PFSK-1 (cell line): ENCODE results near the gene HIVEP1.

Experiments used
- FOXP2 ChIP-seq: optimal IDR thresholded peaks from 2 replicates; pipeline ENCODE3; 2011; ENCODE audit warnings: borderline replicate concordance, control low read depth, inconsistent platforms; ENCODE audit not compliant: insufficient read depth; ENCODE audit errors: extremely low read length, extremely low read depth
- POLR2AphosphoS5 ChIP-seq: IDR thresholded peaks from 2 replicates; pipeline ENCODE4 v1.6.1; 2012; ENCODE audit warnings: low read depth, mild to moderate bottlenecking, control low read depth, low read length, moderate library complexity
- SIN3A ChIP-seq: IDR thresholded peaks from 2 replicates; pipeline ENCODE4 v1.6.1; 2012; ENCODE audit warnings: mild to moderate bottlenecking, low read length, moderate library complexity, borderline replicate concordance; ENCODE audit not compliant: insufficient read depth
- TAF1 ChIP-seq: IDR thresholded peaks from 2 replicates; pipeline ENCODE4 v1.6.1; 2012; ENCODE audit warnings: low read length, control low read depth, borderline replicate concordance; ENCODE audit not compliant: insufficient read depth
- TF ChIP-seq, protein P1 (sequence below), 2 experiments: IDR thresholded peaks; 2 replicates each; pipeline versions ENCODE4 v1.6.1 to v1.8.0; 2011 to 2012; ENCODE audit warnings: low read depth in 2 of 2, low read length in 2 of 2, control low read depth in 1 of 2, inconsistent platforms in 1 of 2, mild to moderate bottlenecking in 1 of 2, moderate library complexity in 1 of 2; ENCODE audit not compliant: insufficient read depth in 1 of 2

HIVEP1 gene

GRCh38 chr6:12160326-12160725 lies 148.2 kb downstream of the HIVEP1 start:
- no peak for TF ChIP-seq SIN3A
- TF ChIP-seq TAF1 = no peak
- TF ChIP-seq, protein P1, sequence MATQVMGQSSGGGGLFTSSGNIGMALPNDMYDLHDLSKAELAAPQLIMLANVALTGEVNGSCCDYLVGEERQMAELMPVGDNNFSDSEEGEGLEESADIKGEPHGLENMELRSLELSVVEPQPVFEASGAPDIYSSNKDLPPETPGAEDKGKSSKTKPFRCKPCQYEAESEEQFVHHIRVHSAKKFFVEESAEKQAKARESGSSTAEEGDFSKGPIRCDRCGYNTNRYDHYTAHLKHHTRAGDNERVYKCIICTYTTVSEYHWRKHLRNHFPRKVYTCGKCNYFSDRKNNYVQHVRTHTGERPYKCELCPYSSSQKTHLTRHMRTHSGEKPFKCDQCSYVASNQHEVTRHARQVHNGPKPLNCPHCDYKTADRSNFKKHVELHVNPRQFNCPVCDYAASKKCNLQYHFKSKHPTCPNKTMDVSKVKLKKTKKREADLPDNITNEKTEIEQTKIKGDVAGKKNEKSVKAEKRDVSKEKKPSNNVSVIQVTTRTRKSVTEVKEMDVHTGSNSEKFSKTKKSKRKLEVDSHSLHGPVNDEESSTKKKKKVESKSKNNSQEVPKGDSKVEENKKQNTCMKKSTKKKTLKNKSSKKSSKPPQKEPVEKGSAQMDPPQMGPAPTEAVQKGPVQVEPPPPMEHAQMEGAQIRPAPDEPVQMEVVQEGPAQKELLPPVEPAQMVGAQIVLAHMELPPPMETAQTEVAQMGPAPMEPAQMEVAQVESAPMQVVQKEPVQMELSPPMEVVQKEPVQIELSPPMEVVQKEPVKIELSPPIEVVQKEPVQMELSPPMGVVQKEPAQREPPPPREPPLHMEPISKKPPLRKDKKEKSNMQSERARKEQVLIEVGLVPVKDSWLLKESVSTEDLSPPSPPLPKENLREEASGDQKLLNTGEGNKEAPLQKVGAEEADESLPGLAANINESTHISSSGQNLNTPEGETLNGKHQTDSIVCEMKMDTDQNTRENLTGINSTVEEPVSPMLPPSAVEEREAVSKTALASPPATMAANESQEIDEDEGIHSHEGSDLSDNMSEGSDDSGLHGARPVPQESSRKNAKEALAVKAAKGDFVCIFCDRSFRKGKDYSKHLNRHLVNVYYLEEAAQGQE (IDR thresholded peaks at IDR 0.05; ENCODE audit: insufficient read depth in 1 of 2, low read depth in 2 of 2, low read length in 2 of 2) = no peak
- no peak for TF ChIP-seq FOXP2
- TF ChIP-seq POLR2AphosphoS5 = no peak

DNA sequence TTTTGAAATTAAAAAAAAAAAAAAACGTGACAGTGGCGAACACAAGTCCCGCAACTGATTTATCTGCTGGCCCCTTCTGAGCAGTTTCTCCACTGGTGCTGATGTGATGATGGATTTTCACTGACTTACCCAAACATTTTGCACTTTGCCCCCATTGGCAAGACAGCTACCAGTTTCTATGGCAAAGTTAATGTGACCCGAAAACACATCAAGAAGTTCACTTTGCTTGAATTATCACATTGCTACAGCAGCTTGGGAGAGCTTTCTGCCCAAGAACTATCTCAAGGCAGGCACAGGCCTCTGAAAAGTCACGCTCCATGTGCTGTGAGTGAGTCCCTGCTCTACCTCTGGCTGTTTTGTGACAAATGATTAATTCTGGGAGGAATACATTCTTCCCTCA lies 150.1 kb downstream of the HIVEP1 start:
- TF ChIP-seq POLR2AphosphoS5 = no peak
- TF ChIP-seq, protein P1 (IDR thresholded peaks at IDR 0.05; ENCODE audit: insufficient read depth in 1 of 2, low read depth in 2 of 2, low read length in 2 of 2) = no peak
- no peak for TF ChIP-seq FOXP2
- TF ChIP-seq SIN3A = no peak
- TF ChIP-seq TAF1 = no peak

- TF ChIP-seq TAF1 (no peak), SIN3A (no peak), FOXP2 (no peak), POLR2AphosphoS5 (no peak)
- TF ChIP-seq, protein P1 (IDR thresholded peaks at IDR 0.05; ENCODE audit: insufficient read depth in 1 of 2, low read depth in 2 of 2, low read length in 2 of 2) = no peak
These were observed 151.0 kb downstream of the HIVEP1 start for GRCh38 chr6:12163149-12163548.

GRCh38 chr6:12163744-12164507 lies 151.8 kb downstream of the HIVEP1 start:
- TF ChIP-seq SIN3A (no peak), FOXP2 (no peak), POLR2AphosphoS5 (no peak), TAF1 (no peak)
- TF ChIP-seq, protein P1 (IDR thresholded peaks at IDR 0.05; ENCODE audit: insufficient read depth in 1 of 2, low read depth in 2 of 2, low read length in 2 of 2) = no peak

GRCh38 chr6:12164508-12164770 lies 152.3 kb downstream of the HIVEP1 start:
- TF ChIP-seq POLR2AphosphoS5 (no peak), FOXP2 (no peak), TAF1 (no peak), SIN3A (no peak)
- TF ChIP-seq, protein P1 (IDR thresholded peaks at IDR 0.05; ENCODE audit: insufficient read depth in 1 of 2, low read depth in 2 of 2, low read length in 2 of 2) = no peak
